CD4-positive, alpha-beta T cell treated with Interleukin-1 beta for 1 hour (primary cell): ENCODE measurements around the gene TOR1A.
"Not testable (repeated sequence)": the region's sequence is repeated elsewhere in the genome, so short reads cannot be mapped to it uniquely, and the experiment has no call there.

Experiments
- DNase-seq, 2 donors: peaks; one replicate each; pipeline ENCODE4 v3.0.0-alpha.2; 2020 to 2022

The TOR1A gene

GRCh38 chr9:129816501-129817435, 7.2 kb downstream of the TOR1A start:
- DNase-seq: peak in 1 of 2 donors; percentile 24

DNA sequence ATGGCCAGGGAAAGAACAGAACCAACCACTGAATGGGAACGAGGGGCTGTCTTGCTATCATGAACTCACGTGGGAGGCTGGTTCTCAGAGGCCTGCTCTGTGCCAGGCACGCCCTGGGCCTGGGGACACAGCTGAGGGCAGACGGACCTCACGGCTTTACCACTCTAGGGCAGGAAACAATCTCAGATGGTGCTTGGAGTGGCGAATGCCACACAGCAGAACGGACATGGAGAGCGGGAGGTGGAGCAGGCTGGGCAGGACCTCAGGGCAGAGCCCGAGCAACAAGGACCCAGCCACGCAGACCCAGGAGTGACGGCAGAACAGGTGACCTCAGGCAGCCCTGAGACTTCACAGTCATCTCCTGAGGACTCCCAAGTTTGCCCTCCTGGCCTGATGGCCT, 8.7 kb downstream of the TOR1A start:
- DNase-seq: no peak

- no peak for DNase-seq
Observed at GRCh38 chr9:129814432-129815223, 9.3 kb downstream of the TOR1A start.

- no peak for DNase-seq
Observed at GRCh38 chr9:129813661-129814060, 10.3 kb downstream of the TOR1A start.

GRCh38 chr9:129812385-129812784, 11.6 kb downstream of the TOR1A start:
- no peak for DNase-seq

DNA sequence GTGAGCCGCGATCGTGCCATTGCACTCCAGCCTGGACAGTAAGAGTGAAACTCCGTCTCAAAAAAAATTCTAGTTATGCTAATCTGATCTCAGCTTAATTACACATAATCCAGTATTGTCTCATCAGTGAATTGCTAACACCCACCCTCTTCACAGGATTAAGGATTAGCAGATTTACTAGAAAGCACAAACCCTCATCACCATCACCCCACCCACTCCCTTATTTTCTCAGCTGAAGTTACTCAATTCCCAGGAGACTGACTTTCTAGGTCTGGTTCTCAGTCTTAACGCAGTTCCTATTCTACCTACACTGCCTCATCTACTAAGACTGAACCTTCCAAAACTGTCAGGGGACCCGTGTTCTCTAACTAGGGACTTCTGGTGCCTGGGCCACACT, 12.0 kb downstream of the TOR1A start:
- no peak for DNase-seq

- DNase-seq: no peak
Observed at GRCh38 chr9:129810788-129811187, 13.1 kb downstream of the TOR1A start.

GRCh38 chr9:129810116-129810515, 13.8 kb downstream of the TOR1A start:
- DNase-seq: no peak

GRCh38 chr9:129809346-129809745, 14.6 kb downstream of the TOR1A start:
- DNase-seq: no peak

DNA sequence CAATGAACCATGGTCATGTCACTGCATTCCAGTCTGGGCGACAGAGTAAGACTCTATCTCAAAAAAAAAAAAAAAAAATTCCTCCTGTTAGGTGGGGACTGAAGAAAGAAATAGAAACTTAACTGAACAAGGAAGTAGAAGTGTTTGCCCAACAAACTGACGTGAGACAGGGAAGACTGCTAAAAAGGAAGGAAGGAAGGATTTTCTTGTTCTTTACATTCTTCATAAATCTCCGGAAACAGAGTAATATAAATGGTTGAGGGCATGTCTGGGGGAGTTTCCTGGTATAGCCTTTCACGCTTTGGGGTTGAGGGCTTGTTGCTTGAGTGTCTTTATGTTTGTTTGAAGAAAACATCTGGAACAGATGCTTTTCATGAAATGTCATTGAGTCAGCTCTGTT, 17.9 kb downstream of the TOR1A start:
- no peak for DNase-seq

- no peak for DNase-seq
Observed at GRCh38 chr9:129803676-129804060, 20.3 kb downstream of the TOR1A start.

GRCh38 chr9:129802833-129803675, 20.9 kb downstream of the TOR1A start, which contains the start of gene TOR1B:
TOR1B (plus strand) TSS chr9:129803184; CDS start chr9:129803213, 29 bp downstream.
- peak; percentile 94 to 96 for DNase-seq

- DNase-seq: no peak
Observed at GRCh38 chr9:129801504-129801903, 22.4 kb downstream of the TOR1A start.

GRCh38 chr9:129798973-129799372, 25.0 kb downstream of the TOR1A start:
- no peak for DNase-seq

GRCh38 chr9:129796029-129796428, 27.9 kb downstream of the TOR1A start:
- not testable (repeated sequence) for DNase-seq

DNA sequence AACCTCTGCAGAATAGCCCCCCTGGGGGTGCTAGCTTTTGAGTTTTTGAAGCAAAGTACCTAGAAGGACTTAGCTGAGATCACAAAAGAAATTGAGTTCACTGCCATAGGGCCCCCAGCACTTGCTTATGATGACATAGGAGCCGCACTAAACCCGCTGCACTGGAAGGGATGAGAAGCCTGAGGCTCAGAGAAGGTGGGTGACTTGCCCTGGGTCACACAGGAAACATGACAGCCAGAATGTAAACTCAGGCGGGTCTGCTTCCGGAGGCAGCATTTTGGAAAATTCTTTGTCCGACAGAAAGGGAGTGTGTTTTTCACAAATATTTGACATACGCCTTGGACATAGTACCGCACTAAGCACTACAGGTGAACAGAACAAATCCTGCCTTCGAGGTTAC, 29.4 kb downstream of the TOR1A start:
- no peak for DNase-seq

DNA sequence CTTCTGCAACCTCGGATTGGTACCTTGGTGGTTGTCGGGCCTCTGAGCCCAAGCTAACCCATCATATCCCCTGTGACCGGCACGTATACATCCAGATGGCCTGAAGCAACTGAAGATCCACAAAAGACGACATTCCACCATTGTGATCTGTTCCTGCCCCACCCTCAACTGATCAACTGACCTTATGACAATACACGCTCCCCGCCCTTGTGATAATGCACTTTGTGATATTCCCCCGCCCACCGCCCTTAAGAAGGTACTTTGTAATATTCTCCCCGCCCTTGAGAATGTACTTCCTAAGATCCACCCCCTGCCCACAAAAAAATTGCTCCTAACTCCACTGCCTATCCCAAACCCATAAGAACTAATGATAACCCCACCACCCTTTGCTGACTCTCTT, 37.5 kb downstream of the TOR1A start:
- no peak for DNase-seq

DNA sequence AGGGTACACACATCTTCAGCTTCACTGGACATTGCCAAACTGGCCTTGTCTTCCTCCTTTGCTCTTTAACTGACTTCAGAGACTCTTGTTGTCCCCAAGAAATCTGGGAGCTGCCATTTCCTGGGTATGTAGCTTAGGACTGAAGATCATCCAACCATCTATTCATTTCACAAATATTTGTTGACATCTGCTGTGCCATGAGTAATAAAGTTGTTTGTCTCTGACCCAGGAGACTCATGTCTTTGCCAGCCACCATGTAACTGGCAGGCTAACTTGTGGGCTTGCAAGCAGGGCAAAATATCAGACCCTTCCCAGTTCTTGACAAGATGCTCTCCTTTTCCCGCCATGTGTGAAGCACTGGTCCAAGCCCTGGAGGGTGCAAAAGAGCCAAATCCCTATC, 38.1 kb downstream of the TOR1A start:
- no peak for DNase-seq

GRCh38 chr9:129784970-129785369, 39.0 kb downstream of the TOR1A start:
- not testable (repeated sequence) for DNase-seq

- DNase-seq: peak; percentile 73 to 82
Observed at GRCh38 chr9:129783516-129784361, 40.2 kb downstream of the TOR1A start.

DNA sequence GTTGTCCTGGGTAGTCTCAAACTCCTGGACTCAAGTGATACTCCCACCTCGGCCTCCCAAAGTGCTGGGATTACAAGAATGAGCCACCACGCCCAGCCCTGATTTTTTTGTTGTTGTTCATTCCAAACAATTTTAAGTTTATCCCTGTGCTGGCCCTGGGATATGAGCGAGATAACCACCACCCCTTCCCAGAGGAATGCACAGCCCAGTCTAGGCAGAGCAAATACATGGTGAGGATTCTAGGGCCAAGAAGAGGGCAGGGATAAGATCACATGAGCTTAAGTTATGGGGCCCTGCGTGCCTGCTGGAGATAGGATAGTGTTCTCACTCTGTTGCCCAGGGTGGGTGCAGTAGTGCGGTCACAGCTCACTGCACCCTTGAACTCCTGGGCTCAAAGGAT, 42.0 kb downstream of the TOR1A start:
- no peak for DNase-seq

DNA sequence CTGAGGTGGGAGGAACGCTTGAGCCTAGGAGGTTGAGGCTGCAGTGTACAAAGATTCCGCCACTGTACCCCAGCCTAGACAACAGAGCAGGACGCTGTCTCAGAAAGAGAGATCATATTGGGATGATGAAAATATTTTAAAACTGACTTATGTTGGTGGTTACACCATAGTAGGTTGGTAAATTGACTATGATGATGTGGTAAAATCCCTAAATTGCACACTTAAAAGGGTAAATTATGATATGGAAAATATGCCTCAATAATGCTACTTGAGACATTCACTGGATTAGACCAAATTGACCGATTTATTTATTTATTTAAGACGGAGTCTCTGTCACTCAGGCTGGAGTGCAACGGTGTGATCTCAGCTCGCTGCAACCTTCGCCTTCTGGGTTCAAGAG, 42.8 kb downstream of the TOR1A start:
- no peak for DNase-seq
